Liver (tissue), 9 donors: Measurements from ENCODE around the gene SYK. TPM values are rescaled to one million over a fixed set of nuclear protein-coding genes. Genes with fewer than 3 reads are reported as not detected.

Source experiments
- DNase-seq: peaks from one replicate; pipeline ENCODE4 v3.0.0-alpha.2; 2017; ENCODE audit warnings: low spot score
- H3K27ac ChIP-seq, 2 donors: one replicate each; pipeline ENCODE4 v1.7.0; 2013; ENCODE audit warnings: inconsistent platforms in 2 of 2, low read length in 2 of 2, control low read depth in 1 of 2, low read depth in 1 of 2, mild to moderate bottlenecking in 1 of 2
- H3K27me3 ChIP-seq, 4 donors: one replicate each; pipeline versions ENCODE4 v1.6.1 to v1.7.0; 2013; ENCODE audit warnings: low read length in 3 of 4, inconsistent platforms in 1 of 4, mild to moderate bottlenecking in 1 of 4, moderate library complexity in 1 of 4; ENCODE audit not compliant: control insufficient read depth in 4 of 4, insufficient read depth in 4 of 4
- H3K36me3 ChIP-seq, 4 donors: one replicate each; pipeline versions ENCODE4 v1.6.1 to v1.7.0; 2013; ENCODE audit warnings: low read length in 3 of 4, mild to moderate bottlenecking in 3 of 4, low read depth in 1 of 4, moderate library complexity in 1 of 4; ENCODE audit not compliant: control insufficient read depth in 4 of 4, insufficient read depth in 3 of 4
- H3K4me1 ChIP-seq, 4 donors: one replicate each; pipeline versions ENCODE4 v1.6.1 to v1.7.0; 2013; ENCODE audit warnings: low read length in 3 of 4, mild to moderate bottlenecking in 3 of 4, moderate library complexity in 1 of 4; ENCODE audit not compliant: control insufficient read depth in 4 of 4, insufficient read depth in 4 of 4
- H3K4me3 ChIP-seq, 3 donors: one replicate each; pipeline versions ENCODE4 v1.6.1 to v1.7.0; 2013; ENCODE audit warnings: low read length in 3 of 3, control low read depth in 1 of 3, low read depth in 1 of 3, mild to moderate bottlenecking in 1 of 3
- H3K9ac ChIP-seq, 2 donors: one replicate each; pipeline ENCODE4 v1.7.0; 2013; ENCODE audit warnings: low read length in 2 of 2, mild to moderate bottlenecking in 2 of 2, moderate library complexity in 2 of 2, control low read depth in 1 of 2, low read depth in 1 of 2
- H3K9me3 ChIP-seq, 4 donors: one replicate each; pipeline versions ENCODE4 v1.6.1 to v1.7.0; 2013; ENCODE audit warnings: low read length in 3 of 4; ENCODE audit not compliant: control insufficient read depth in 4 of 4
- CTCF ChIP-seq: fragments of 150-350 bp; IDR thresholded peaks from 2 replicates; pipeline ENCODE4 v1.5.1; 2017; ENCODE audit warnings: improper control_type of control experiment, low read depth, low read length; ENCODE audit not compliant: missing input control
- EGR1 ChIP-seq, 2 donors: IDR thresholded peaks; 2 replicates each; pipeline ENCODE4 v1.6.1; 2016 to 2018; ENCODE audit warnings: antibody characterized with exemption in 2 of 2, low read depth in 2 of 2
- FOXA1 ChIP-seq: IDR thresholded peaks from 2 replicates; pipeline ENCODE4 v1.6.1; 2016; ENCODE audit warnings: antibody characterized with exemption
- HNF4A ChIP-seq, 2 donors: conservative IDR thresholded peaks; 2 replicates each; pipeline ENCODE4 v1.6.1; 2016; ENCODE audit warnings: antibody characterized with exemption in 2 of 2, mild to moderate bottlenecking in 2 of 2
- HNF4G ChIP-seq: IDR thresholded peaks from 2 replicates; pipeline ENCODE4 v1.6.1; 2016; ENCODE audit warnings: antibody characterized with exemption
- JUND ChIP-seq, 2 donors: IDR thresholded peaks; 2 replicates each; pipeline ENCODE4 v1.6.1; 2016; ENCODE audit warnings: antibody characterized with exemption in 2 of 2
- NR2F2 ChIP-seq: IDR thresholded peaks from 2 replicates; pipeline ENCODE4 v1.6.1; 2016; ENCODE audit warnings: antibody characterized with exemption
- RXRA ChIP-seq, 2 donors: IDR thresholded peaks; 2 replicates each; pipeline ENCODE4 v1.6.1; 2017 to 2018; ENCODE audit warnings: antibody characterized with exemption in 2 of 2, mild to moderate bottlenecking in 1 of 2
- SP1 ChIP-seq: IDR thresholded peaks from 2 replicates; pipeline ENCODE4 v1.6.1; 2018; ENCODE audit warnings: antibody characterized with exemption, mild to moderate bottlenecking
- TAF1 ChIP-seq: conservative IDR thresholded peaks from 2 replicates; pipeline ENCODE4 v1.6.1; 2016; ENCODE audit warnings: antibody characterized with exemption, mild to moderate bottlenecking
- YY1 ChIP-seq: IDR thresholded peaks from 2 replicates; pipeline ENCODE4 v1.6.1; 2016; ENCODE audit warnings: antibody characterized with exemption, mild to moderate bottlenecking
- WGBS: extraction: QIAGEN DNeasy Blood & Tissue Kit; methylation state at CpG from one replicate; pipeline ENCODE4 v1.1.7; 2013; 5-methylcytosine and 5-hydroxymethylcytosine counted together
- polyA plus RNA-seq, 2 donors: library from polyadenylated mRNA; stranded (reverse) in 1 of 2; unstranded in 1 of 2; fragments of 200-250 nt in 1 of 2; fragments of >200 nt in 1 of 2; fragmentation: Nextera tagmentation in 1 of 2; extraction: Ambion mirVana in 1 of 2; gene quantifications; one replicate each; pipeline versions ENCODE4 v1.2.1 to v1.2.3, GENCODE V29; 2013 to 2015
- total RNA-seq, 2 donors: library from RNA; depleted of rRNA; stranded (reverse); fragments of >200 nt; gene quantifications; one replicate each; pipeline ENCODE4 v1.2.3, GENCODE V29; 2014
- TF ChIP-seq, protein P1 (sequence below): IDR thresholded peaks from 2 replicates; pipeline ENCODE4 v1.6.1; 2016; ENCODE audit warnings: antibody characterized with exemption
- TF ChIP-seq, protein P2 (sequence below): IDR thresholded peaks from 2 replicates; pipeline ENCODE4 v1.6.1; 2016; ENCODE audit warnings: antibody characterized with exemption, mild to moderate bottlenecking
- TF ChIP-seq, protein P3 (sequence below): IDR thresholded peaks from 2 replicates; pipeline ENCODE4 v1.6.1; 2016; ENCODE audit warnings: antibody characterized with exemption
- donor health status: healthy.
- donor health status: healthy.
- donor health status: healthy.
- donor health status: healthy.
- donor health status: healthy.

The SYK gene
- total and polyA plus RNA-seq, 4 donors: 2.0 to 15.4 (median 4.1) TPM

GRCh38 chr9:90906316-90907055 is 104.9 kb downstream of the SYK start:
- Histone ChIP-seq H3K36me3 (no peaks in the 10 kb centered on the region), H3K4me1 (no peaks in the 10 kb centered on the region), H3K9me3 (no peaks in the 10 kb centered on the region), H3K4me3 (no peak overlapping the region), H3K27ac (no peak overlapping the region), H3K9ac (no peak overlapping the region), H3K27me3 (no peaks in the 10 kb centered on the region)
- no peak for DNase-seq
- 91% methylated on average over 8 of the region's 8 CpGs for WGBS
- TF ChIP-seq HNF4A (conservative IDR thresholded peaks at IDR 0.05): no peak
- TF ChIP-seq TAF1: no peak
- no peak for TF ChIP-seq HNF4G
- no peak for TF ChIP-seq JUND (IDR thresholded peaks at IDR 0.05)
- no peak for TF ChIP-seq SP1
- TF ChIP-seq EGR1 (IDR thresholded peaks at IDR 0.05; ENCODE audit: low read depth in 2 of 2): no peak
- TF ChIP-seq FOXA1: no peak
- no peak for TF ChIP-seq CTCF
- no peak for TF ChIP-seq YY1
- no peak for TF ChIP-seq RXRA (IDR thresholded peaks at IDR 0.05)

GRCh38 chr9:90907056-90907445 is 105.4 kb downstream of the SYK start:
- Histone ChIP-seq H3K9me3 (no peaks in the 10 kb centered on the region), H3K36me3 (no peaks in the 10 kb centered on the region), H3K4me1 (no peaks in the 10 kb centered on the region), H3K27ac (no peak overlapping the region), H3K9ac (no peak overlapping the region), H3K27me3 (no peaks in the 10 kb centered on the region), H3K4me3 (no peak overlapping the region)
- 81% methylated on average over 10 of the region's 10 CpGs for WGBS
- TF ChIP-seq HNF4G (no peak), SP1 (no peak), CTCF (no peak), HNF4A (conservative IDR thresholded peaks at IDR 0.05) (no peak), TAF1 (no peak), FOXA1 (no peak), YY1 (no peak)
- TF ChIP-seq, protein P1, sequence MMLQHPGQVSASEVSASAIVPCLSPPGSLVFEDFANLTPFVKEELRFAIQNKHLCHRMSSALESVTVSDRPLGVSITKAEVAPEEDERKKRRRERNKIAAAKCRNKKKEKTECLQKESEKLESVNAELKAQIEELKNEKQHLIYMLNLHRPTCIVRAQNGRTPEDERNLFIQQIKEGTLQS: no peak
- DNase-seq: no peak

- WGBS: 88% methylated on average over 4 of the region's 4 CpGs
- no peak overlapping the region for H3K9ac ChIP-seq
These were observed 106.2 kb downstream of the SYK start for GRCh38 chr9:90907790-90908189.

More at GRCh38 chr9:90907790-90908189, 106.2 kb downstream of the SYK start:
- H3K36me3 ChIP-seq: no peaks in the 10 kb centered on the region
- H3K9me3 ChIP-seq: no peaks in the 10 kb centered on the region
- no peak overlapping the region for H3K4me3 ChIP-seq
- TF ChIP-seq, protein P2, sequence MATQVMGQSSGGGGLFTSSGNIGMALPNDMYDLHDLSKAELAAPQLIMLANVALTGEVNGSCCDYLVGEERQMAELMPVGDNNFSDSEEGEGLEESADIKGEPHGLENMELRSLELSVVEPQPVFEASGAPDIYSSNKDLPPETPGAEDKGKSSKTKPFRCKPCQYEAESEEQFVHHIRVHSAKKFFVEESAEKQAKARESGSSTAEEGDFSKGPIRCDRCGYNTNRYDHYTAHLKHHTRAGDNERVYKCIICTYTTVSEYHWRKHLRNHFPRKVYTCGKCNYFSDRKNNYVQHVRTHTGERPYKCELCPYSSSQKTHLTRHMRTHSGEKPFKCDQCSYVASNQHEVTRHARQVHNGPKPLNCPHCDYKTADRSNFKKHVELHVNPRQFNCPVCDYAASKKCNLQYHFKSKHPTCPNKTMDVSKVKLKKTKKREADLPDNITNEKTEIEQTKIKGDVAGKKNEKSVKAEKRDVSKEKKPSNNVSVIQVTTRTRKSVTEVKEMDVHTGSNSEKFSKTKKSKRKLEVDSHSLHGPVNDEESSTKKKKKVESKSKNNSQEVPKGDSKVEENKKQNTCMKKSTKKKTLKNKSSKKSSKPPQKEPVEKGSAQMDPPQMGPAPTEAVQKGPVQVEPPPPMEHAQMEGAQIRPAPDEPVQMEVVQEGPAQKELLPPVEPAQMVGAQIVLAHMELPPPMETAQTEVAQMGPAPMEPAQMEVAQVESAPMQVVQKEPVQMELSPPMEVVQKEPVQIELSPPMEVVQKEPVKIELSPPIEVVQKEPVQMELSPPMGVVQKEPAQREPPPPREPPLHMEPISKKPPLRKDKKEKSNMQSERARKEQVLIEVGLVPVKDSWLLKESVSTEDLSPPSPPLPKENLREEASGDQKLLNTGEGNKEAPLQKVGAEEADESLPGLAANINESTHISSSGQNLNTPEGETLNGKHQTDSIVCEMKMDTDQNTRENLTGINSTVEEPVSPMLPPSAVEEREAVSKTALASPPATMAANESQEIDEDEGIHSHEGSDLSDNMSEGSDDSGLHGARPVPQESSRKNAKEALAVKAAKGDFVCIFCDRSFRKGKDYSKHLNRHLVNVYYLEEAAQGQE: no peak
- TF ChIP-seq SP1: no peak
- TF ChIP-seq, protein P3, sequence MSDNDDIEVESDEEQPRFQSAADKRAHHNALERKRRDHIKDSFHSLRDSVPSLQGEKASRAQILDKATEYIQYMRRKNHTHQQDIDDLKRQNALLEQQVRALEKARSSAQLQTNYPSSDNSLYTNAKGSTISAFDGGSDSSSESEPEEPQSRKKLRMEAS: no peak
- TF ChIP-seq EGR1 (IDR thresholded peaks at IDR 0.05; ENCODE audit: low read depth in 2 of 2): no peak
- no peak for TF ChIP-seq HNF4G
- TF ChIP-seq FOXA1: no peak
- TF ChIP-seq YY1: no peak
- TF ChIP-seq TAF1: no peak
- no peak for TF ChIP-seq NR2F2
- no peak for DNase-seq
- no peak overlapping the region for H3K27ac ChIP-seq
- H3K4me1 ChIP-seq: no peaks in the 10 kb centered on the region
- no peaks in the 10 kb centered on the region for H3K27me3 ChIP-seq
